ENCODE measurements around the gene PNPLA5. TPM values are rescaled to one million over a fixed set of nuclear protein-coding genes. Genes with fewer than 3 reads are reported as not detected.

Gene PNPLA5
- total RNA-seq, 1 experiment from 2014 or later, result not detected

- Histone ChIP-seq H3K9me2 (ENCODE audit: insufficient read depth) (no peaks in the 10 kb centered on the region), H2AFZ (no peak overlapping the region), H3K36me3 (ENCODE audit: low read depth) (no peaks in the 10 kb centered on the region), H4K20me1 (ENCODE audit: insufficient read depth) (no peaks in the 10 kb centered on the region; the same call in 1 of the 2 replicates), H3K9me3 (ENCODE audit: insufficient read depth, low read depth) (no peaks in the 10 kb centered on the region), H3K4me2 (no peak overlapping the region), H3K27ac (no peak overlapping the region), H3K4me1 (replicated peaks; ENCODE audit: insufficient read depth) (peaks cover 14% of the 10 kb centered on the region), H3K79me2 (ENCODE audit: low read depth) (peaks cover 7% of the 10 kb centered on the region; the same call in 1 of the 2 replicates), H3K4me3 (no peak overlapping the region), H3F3A (ENCODE audit: insufficient read depth, low read depth) (peaks cover 15% of the 10 kb centered on the region; the same call in 1 of the 2 replicates), H3K27me3 (ENCODE audit: insufficient read depth, low read depth) (no peaks in the 10 kb centered on the region)
- no peak for DNase-seq
- TF ChIP-seq CTCF (conservative IDR thresholded peaks at IDR 0.05) (no peak), EZH2 (IDR thresholded peaks at IDR 0.05; ENCODE audit: low read depth) (no peak)
- intact Hi-C loops (cut with micrococcal nuclease; ENCODE audit: unreplicated experiment), result no loop called here
- ChIA-PET CTCF (no interaction called here), POLR2A (ENCODE audit: unreplicated experiment) (no interaction called here)
- BruUV-seq (replicated peaks), result no TSS peak
Observed at GRCh38 chr22:43928908-43929307, 37.1 kb upstream of the PNPLA5 start.

GRCh38 chr22:43928468-43928867 is 36.7 kb upstream of the PNPLA5 start:
- DNase-seq, result no peak
- peaks cover 7% of the 10 kb centered on the region; the same call in 1 of the 2 replicates for H3K79me2 ChIP-seq (ENCODE audit: low read depth)
- no TSS peak for BruUV-seq (replicated peaks)
- ChIA-PET CTCF (no interaction called here), POLR2A (ENCODE audit: unreplicated experiment) (no interaction called here)
- H3K9me2 ChIP-seq (ENCODE audit: insufficient read depth), result no peaks in the 10 kb centered on the region
- H3K27me3 ChIP-seq (ENCODE audit: insufficient read depth, low read depth), result no peaks in the 10 kb centered on the region
- H3K9me3 ChIP-seq (ENCODE audit: insufficient read depth, low read depth), result no peaks in the 10 kb centered on the region
- no peaks in the 10 kb centered on the region; the same call in 1 of the 2 replicates for H4K20me1 ChIP-seq (ENCODE audit: insufficient read depth)
- no peak overlapping the region for H3K27ac ChIP-seq
- TF ChIP-seq CTCF (conservative IDR thresholded peaks at IDR 0.05), result no peak
- no peak for TF ChIP-seq EZH2 (IDR thresholded peaks at IDR 0.05; ENCODE audit: low read depth)
- no peak overlapping the region for H2AFZ ChIP-seq
- peaks cover 14% of the 10 kb centered on the region for H3K4me1 ChIP-seq (replicated peaks; ENCODE audit: insufficient read depth)
- H3K36me3 ChIP-seq (ENCODE audit: low read depth), result no peaks in the 10 kb centered on the region
- intact Hi-C loops (cut with micrococcal nuclease; ENCODE audit: unreplicated experiment), result no loop called here
- H3K4me3 ChIP-seq, result no peak overlapping the region
- H3F3A ChIP-seq (ENCODE audit: insufficient read depth, low read depth), result peaks cover 15% of the 10 kb centered on the region; the same call in 1 of the 2 replicates
- no peak overlapping the region for H3K4me2 ChIP-seq

- no peak overlapping the region for H2AFZ ChIP-seq
- no peaks in the 10 kb centered on the region for H3K27me3 ChIP-seq (ENCODE audit: insufficient read depth, low read depth)
- H3K4me3 ChIP-seq, result no peak overlapping the region
- H3K27ac ChIP-seq, result no peak overlapping the region
- peaks cover 33% of the 10 kb centered on the region for H3F3A ChIP-seq (ENCODE audit: insufficient read depth, low read depth)
- TF ChIP-seq EZH2 (IDR thresholded peaks at IDR 0.05; ENCODE audit: low read depth) (no peak), CTCF (conservative IDR thresholded peaks at IDR 0.05) (no peak)
- H3K9me2 ChIP-seq (ENCODE audit: insufficient read depth), result no peaks in the 10 kb centered on the region
- DNase-seq, result no peak
- ChIA-PET CTCF (interaction anchor here (0.7 kb wide), 1 partner anchor 739 kb away, joined by 6 read pairs; no protein-coding TSS in a partner anchor), POLR2A (ENCODE audit: unreplicated experiment) (interaction anchor here (0.6 kb wide), 1 partner anchor 32 kb away, joined by 5 read pairs; no protein-coding TSS in a partner anchor)
- H3K4me1 ChIP-seq (replicated peaks; ENCODE audit: insufficient read depth), result peaks cover 35% of the 10 kb centered on the region
- peaks cover 7% of the 10 kb centered on the region; the same call in 1 of the 2 replicates for H3K79me2 ChIP-seq (ENCODE audit: low read depth)
- no TSS peak for BruUV-seq (replicated peaks)
- H3K9me3 ChIP-seq (ENCODE audit: insufficient read depth, low read depth), result no peaks in the 10 kb centered on the region
- H4K20me1 ChIP-seq (ENCODE audit: insufficient read depth), result no peaks in the 10 kb centered on the region
- no peak overlapping the region for H3K4me2 ChIP-seq
- intact Hi-C loops (cut with micrococcal nuclease; ENCODE audit: unreplicated experiment), result no loop called here
- no peaks in the 10 kb centered on the region for H3K36me3 ChIP-seq (ENCODE audit: low read depth)
Observed at GRCh38 chr22:43926349-43926710, 34.5 kb upstream of the PNPLA5 start.
